ENCODE data around the gene GRHPR.

GRCh38 chr9:37372839-37373238 lies 49.7 kb upstream of the GRHPR start:
- no peak for TF ChIP-seq CBX5 (IDR thresholded peaks at IDR 0.05; ENCODE audit: low read depth, low read length)
- no peak for TF ChIP-seq CTCF (IDR thresholded peaks at IDR 0.05; ENCODE audit: control extremely low read depth in 1 of 3, insufficient read depth in 1 of 3, low read depth in 1 of 3, low read length in 3 of 3)

All from H1 (cell line).